Sigmoid colon (tissue), 3 donors: ENCODE measurements around the gene SDK1.

Experiments
- POLR2A ChIP-seq, 2 donors: fragments of 450-650 bp; IDR thresholded peaks; one replicate each; pipeline ENCODE4 v1.6.1; 2016; ENCODE audit warnings: antibody characterized with exemption in 2 of 2, mild to moderate bottlenecking in 2 of 2, moderate library complexity in 2 of 2
- TF ChIP-seq, protein P1 (sequence below), 4 experiments: fragments of 450-650 bp in 3 of 4; fragments of 200-600 bp in 1 of 4; IDR thresholded peaks; one replicate each; pipeline ENCODE4 v1.5.1; 2016 to 2019; ENCODE audit warnings: antibody characterized with exemption in 4 of 4, mild to moderate bottlenecking in 3 of 4, moderate library complexity in 2 of 4

DNA sequence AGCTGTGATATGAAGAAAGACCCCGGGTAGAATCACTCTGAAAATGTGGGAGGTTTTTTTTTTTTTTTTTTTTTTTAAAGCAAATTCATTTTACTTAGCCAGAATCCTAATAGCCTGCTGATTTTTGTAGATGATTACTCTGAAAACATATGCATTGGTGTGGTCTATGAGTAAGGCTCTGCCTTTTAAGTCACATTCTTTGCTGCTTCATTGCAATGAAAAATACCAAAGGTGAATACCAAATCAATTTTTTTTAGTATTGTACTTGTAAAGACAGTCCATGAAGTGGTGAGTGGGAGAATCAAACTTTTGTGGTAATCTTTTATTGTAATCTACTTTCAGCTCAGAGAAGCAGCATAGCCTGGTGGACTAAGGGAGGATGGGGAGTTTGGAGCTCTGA is 130.3 kb downstream of the SDK1 start:
- no peak for TF ChIP-seq POLR2A (IDR thresholded peaks at IDR 0.05)
- TF ChIP-seq, protein P1, sequence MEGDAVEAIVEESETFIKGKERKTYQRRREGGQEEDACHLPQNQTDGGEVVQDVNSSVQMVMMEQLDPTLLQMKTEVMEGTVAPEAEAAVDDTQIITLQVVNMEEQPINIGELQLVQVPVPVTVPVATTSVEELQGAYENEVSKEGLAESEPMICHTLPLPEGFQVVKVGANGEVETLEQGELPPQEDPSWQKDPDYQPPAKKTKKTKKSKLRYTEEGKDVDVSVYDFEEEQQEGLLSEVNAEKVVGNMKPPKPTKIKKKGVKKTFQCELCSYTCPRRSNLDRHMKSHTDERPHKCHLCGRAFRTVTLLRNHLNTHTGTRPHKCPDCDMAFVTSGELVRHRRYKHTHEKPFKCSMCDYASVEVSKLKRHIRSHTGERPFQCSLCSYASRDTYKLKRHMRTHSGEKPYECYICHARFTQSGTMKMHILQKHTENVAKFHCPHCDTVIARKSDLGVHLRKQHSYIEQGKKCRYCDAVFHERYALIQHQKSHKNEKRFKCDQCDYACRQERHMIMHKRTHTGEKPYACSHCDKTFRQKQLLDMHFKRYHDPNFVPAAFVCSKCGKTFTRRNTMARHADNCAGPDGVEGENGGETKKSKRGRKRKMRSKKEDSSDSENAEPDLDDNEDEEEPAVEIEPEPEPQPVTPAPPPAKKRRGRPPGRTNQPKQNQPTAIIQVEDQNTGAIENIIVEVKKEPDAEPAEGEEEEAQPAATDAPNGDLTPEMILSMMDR (IDR thresholded peaks at IDR 0.05): no peak
